8988T (cell line): ENCODE measurements around the gene PFN3.
A peak's percentile ranks its signal among the peaks of the same experiment; 100 is the strongest.

Experiments
- DNase-seq: peaks from one replicate; pipeline ENCODE4 v3.0.0; 2011

The PFN3 gene, protein sequence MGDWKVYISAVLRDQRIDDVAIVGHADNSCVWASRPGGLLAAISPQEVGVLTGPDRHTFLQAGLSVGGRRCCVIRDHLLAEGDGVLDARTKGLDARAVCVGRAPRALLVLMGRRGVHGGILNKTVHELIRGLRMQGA

GRCh38 chr5:177399997-177400868, at the start of gene PFN3:
Gene PFN3, minus strand, starts transcription at chr5:177400661. Its CDS starts 85 bp downstream, at chr5:177400576.
- no peak for DNase-seq

DNA sequence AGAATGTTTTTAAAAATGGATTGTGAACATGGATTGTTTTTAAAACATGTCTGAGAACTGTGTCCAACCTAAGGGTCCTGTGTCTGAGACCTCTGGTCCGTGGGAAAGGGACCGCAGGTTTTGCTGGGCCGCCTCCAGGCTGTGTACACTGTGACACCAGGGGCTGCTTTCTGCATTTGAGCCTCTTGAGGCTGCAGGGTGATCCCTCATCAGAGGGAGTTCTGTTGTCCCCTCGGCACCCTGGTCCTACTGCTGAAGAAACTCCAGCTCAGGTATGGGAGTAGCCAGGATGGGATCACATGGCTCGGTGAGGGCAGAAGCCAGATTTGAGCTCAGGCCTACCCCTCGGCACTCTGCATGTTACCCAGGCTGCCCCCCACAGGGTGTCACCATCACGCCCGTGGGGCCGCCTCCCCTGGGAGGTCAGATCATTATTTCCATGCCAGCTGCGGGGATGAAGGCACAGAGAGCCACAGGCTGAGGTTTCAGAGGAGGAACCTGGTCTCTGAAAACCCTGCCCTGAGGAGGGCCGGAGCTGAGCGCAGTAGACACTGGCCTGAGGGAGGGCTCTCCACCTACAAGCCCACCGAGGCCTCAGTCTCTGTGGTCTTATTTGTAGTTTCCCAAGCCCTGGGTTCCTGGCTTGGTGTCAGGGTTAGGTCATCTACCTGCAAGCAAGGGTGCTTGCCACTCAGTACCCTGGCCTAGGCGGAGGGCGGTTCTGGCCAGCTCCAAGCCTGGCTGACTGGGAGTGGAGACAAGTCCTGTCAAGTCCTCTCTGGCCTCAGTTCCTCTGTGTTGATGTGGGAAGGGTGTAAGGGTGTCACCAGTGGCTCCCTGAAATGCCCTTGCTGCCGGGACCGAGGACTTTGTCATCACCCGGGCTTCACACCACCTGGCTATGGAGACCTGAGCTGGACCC, 48.9 kb upstream of the PFN3 start:
- DNase-seq = no peak

- DNase-seq = no peak
These were observed 47.9 kb upstream of the PFN3 start for GRCh38 chr5:177448244-177448950.

DNA sequence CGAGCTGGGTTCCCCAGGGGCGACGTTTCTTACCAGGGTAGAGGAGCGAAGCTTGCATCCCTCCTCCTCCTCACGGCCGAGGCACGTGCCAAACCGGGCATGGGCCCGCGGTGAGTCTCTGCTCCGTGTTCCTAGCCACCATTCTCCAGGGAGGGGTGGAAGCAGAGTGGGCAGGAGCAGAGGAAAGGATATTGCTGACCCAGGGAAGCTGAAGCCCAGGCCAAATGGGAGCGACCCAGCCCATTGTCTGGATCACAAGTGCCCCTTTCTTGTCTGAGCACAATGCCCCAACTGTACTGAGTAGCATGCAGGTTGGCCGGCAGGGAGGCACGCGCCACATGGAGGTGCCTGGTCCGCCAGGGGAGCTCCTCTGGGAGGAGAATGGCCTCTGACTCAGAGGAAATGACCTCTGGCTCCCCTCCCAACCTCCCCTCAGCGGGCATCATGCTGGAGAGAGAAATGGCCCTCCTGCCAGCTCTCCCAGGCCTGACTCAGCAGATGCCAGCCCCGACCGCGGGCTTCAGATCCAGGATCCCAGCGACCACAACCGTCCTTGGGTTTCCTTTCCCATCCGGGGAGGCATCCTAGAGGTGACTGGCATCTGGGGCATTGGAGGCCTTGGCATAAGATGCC, 47.3 kb upstream of the PFN3 start:
- DNase-seq = peak; percentile 93

- peak; percentile 80 for DNase-seq
These were observed 46.7 kb upstream of the PFN3 start for GRCh38 chr5:177447066-177447610.

- DNase-seq = peak; percentile 99
These were observed 46.0 kb upstream of the PFN3 start, which contains the start of gene PRR7 for GRCh38 chr5:177446200-177447065. Gene PRR7, plus strand, starts transcription at chr5:177446814. Its CDS starts 8,254 bp downstream, at chr5:177455068.

DNA sequence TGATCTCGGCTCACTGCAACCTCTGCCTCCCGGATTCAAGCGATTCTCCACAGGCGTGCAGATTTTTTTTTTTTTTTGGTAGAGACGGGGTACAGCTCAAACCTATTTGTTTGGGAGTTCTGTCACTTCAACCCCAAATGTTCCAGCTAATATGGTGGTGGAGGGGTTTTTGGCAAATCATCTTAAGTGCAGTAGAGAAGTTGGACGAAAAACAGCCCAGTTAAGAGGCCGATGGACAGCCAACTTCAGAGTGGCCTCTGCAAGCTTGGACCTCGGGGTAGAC, 45.4 kb upstream of the PFN3 start:
- DNase-seq = no peak

DNA sequence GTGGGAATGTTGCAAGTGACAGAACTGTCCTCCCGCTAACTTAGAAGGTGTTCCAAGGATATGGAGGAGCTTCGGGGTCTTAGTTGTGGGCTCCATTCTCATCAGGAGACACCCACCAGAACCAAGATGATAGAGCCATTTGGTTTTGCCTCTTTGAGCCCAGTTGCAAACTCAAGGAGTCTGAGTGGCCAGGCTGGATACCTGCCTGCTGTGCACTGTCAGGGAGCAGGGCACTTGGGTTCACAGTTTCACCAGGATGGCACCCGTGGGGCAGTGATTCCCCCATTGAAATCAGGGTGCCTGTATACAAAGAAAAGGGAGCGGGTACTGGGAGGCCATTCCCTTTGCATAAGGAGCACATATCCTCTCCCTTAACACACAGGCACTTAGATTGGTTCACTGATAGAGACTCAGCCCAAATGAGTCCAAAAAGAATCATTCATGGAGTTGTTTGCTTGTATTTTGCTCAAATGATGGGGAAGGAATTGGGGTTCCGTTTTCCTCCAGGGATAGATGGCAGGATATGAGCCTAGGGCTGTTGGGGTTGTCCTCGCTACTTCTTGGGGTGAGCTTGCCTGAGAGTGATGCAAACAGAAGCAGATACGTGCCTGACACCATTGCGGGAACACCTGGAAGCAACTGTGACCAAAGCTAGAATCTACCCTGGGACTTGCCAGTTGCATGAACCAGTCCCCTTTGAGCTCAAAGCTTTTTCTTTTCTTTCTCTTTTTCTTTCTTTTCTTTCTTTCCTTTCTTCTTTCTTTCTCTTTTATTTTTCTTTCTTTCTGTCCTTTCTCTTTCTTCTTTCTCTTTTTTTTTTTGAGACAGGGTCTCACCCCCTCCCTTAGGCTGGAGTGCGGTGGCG, 44.8 kb upstream of the PFN3 start:
- DNase-seq = no peak

- no peak for DNase-seq
These were observed 43.9 kb upstream of the PFN3 start for GRCh38 chr5:177444106-177445051.

- DNase-seq = no peak
These were observed 42.9 kb upstream of the PFN3 start for GRCh38 chr5:177443144-177443983.

DNA sequence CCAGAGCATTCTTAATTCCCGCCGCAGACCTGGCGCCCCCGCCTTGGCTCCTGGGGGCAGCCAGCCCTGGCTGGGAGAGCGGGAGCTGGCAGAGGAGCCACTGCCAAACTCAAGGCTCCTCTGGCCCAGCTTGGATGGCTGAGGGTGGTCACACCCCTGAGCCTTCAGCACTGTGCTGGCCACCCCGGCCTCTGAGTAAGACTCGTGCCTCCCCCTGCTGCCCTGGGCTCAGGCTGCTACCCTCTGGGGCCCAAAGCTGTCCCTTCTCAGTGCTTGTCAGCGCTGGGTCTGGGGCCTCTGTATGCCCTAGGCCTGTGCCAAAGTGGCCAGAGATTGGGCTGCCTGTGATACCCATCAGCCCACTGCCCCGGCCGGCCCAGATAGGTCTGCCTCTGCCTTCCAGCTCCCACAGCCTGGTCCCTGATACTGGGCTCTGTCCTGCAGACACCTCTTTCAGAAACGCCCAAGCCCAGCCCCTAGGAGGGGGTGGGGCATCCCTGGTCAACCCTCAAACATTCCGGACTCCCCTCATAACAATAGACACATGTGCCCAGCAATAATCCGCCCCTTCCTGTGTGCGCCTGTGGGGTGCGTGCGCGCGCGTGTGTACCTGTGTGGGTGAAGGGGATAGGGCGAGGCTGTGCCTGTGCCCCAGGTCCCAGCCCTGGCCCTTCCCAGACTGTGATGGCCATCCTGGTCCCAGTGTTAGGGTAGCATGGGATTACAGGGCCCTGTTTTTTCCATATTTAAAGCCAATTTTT, 41.8 kb upstream of the PFN3 start:
- no peak for DNase-seq

- peak; percentile 8 for DNase-seq
These were observed 40.7 kb upstream of the PFN3 start for GRCh38 chr5:177440990-177441780.

- peak; percentile 16 for DNase-seq
These were observed 39.9 kb upstream of the PFN3 start for GRCh38 chr5:177440211-177440989.

DNA sequence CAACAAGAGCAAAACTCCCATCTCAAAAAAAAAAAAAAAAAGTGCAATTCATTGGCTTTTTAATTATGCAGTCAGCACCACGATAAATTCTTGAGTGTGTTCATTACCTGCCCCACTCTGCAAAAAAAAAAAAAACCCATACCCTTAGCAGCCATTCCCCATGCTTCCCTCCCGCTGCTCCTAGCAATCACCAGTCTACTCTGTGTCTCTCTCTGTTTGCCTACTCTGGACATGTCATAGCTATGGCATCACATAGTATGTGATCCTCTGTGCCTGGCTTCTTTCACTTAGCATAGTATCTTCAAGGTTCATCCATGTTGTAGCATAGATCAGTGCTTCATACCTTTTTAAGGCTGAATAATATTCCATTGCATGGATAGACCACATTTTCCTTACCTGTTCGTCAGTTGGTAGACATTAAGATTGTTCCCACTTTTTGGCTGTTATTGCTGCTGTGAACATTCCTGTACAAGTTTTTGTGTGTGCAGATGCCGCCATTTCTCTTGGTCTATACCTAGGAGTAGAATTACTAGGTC, 39.1 kb upstream of the PFN3 start:
- DNase-seq = no peak

GRCh38 chr5:177438468-177438867, 38.0 kb upstream of the PFN3 start:
- DNase-seq = peak; percentile 13
